T follicular helper cell (primary cell): ENCODE results near the gene KNDC1.

ENCODE experiments used
- DNase-seq: peaks from one replicate; pipeline ENCODE4 v3.0.0-alpha.2; 2020; ENCODE audit warnings: low read depth

The KNDC1 gene

DNA sequence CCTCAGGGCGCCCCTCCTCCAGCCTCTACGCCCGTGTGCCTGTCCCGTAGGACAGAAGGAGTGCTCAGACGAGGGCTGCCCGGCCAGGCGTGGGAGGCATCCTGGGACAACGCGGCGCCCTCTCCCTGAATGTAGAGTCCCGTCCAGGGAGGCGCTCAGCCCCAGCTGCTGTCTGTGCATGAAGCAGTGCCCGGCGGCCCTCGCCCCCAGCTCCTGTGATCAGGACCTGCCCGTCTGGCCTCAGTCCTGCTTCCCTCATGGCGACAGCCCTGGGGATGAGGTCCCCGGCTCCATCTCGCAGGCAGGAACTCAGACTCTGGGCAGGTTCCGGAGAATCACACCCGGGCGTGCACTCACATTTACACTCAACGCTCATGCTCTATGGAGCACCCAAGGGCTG lies 45.1 kb downstream of the KNDC1 start:
- no peak for DNase-seq

DNA sequence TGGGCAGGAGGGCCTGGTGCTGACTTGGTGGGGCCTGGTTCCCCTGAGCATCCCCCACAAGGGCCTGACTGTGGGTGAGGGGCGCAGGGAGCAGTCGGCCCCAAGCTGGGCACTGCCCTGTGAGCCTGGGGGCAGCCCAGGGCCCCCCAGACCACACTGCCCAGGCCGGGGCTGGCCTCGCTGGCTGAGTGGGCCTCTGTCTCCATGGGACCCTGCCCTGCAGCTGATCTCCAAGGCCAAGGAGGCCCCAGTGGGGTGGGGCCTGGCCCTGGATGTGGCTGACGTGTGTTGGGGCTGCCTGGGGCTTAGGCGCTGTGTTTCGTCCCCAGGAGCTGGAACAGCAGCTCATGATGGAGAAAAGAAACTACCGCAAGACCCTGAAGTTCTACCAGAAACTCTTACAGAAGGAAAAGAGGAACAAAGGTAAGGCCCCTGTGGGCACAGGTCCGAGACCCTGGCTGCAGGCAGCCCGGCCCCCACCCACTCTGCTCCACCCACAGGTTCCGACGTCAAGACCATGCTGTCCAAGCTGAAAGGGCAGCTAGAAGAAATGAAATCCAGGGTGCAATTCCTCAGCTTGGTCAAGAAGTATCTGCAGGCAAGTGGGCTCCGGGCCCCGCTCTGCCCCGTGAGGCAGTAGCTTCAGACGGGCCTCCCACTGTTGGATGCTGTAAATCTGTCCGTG lies 46.5 kb downstream of the KNDC1 start:
- DNase-seq, result no peak

DNA sequence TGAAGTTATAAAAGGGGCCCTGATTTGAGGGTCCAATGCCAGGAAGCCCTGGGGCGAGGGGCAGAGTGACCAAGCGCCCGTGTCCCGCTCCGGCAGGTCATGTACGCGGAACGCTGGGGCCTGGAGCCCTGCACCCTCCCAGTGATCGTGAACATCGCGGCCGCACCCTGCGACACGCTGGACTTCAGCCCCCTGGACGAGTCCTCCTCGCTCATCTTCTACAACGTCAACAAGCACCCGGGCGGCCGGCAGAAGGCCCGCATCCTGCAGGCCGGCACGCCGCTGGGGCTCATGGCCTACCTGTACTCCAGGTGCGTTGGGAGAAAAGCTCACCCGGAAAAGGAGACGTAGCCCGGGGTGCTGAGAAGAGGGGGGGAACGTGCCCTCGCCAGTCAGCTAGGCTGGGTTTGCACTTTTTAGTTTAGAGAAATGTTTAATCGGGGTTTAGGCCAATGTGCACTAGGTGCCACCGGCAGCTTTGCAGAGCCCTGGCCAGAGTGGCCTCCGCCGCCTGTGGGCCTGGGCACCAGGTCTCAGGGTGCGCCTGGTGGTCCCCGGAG lies 47.1 kb downstream of the KNDC1 start:
- DNase-seq, result no peak

DNA sequence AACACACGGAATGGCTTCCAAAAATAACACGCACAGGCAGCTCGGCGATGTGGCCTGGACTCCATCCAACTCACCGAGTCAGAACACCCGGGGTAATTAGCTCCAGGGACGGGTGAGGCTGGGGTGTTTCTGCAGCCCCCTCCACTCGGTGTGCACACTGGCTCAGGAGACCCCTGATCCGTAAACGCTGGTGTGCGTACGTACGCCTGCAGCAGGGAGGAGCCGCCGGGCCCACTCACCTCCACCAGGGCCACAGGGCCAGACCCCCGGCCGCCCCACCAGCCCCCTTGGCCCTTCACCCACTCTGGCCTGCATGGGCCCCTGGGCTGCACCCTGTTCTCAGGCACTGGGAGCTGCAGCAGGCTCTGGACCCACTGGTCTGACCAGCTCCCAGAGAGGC lies 47.6 kb downstream of the KNDC1 start:
- DNase-seq, result no peak

DNA sequence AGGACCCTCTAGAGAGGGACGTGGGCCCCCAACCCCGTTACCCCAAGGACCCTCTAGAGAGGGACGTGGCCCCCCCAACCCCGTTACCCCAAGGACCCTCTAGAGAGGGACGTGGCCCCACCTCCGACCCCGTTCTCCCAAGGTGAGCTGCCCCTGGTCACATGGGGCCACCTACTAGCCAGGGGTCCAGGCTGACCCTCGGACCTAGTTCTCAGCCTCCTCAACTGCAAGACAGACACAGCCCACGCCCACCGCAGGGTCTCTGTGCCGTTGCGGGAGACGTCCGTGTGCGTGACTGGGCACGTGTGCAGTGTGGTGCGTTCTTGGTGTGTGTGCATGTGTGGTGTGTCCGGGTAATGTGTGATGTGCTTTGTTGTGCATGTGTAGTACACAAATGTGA lies 48.4 kb downstream of the KNDC1 start:
- no peak for DNase-seq

DNA sequence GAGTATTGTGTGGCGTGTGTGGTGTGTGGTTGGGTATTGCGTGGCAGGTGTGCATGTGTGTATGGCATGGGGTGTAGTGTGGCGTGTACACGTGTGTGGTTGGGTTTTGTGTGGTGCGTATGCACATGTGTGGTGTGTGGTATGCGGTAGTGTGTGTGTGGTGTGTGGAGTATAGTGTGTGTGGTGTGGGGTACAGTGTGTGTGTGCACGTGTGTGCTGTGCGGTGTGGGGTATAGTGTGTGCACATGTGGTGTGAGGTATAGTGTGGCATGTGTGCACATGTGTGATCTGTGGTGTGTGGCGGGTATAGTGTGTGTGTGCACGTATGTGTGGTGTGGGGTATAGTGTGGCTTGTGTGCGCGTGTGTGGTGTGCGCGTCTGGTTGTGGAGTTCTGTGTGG lies 49.1 kb downstream of the KNDC1 start:
- no peak for DNase-seq

DNA sequence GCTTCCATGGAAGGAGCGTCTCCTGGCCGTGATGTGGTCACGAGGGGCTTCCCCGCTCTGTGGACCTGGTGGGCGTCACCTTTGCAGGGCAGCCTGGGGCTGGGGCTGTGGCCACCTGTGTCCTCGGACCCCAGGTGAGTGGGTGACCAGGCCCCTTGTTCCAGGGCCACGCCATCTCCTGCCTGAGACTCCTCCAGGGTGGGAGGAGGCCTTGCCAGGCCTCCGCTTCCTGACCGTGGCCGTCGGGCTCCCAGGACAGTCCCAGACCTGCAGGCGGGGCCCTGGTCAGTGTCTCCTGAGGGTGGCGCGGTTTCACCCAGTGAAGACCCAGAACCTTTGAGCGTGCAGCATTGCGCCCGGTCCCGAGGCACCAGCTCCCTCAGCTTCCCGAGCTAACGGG lies 49.6 kb downstream of the KNDC1 start:
- no peak for DNase-seq

DNA sequence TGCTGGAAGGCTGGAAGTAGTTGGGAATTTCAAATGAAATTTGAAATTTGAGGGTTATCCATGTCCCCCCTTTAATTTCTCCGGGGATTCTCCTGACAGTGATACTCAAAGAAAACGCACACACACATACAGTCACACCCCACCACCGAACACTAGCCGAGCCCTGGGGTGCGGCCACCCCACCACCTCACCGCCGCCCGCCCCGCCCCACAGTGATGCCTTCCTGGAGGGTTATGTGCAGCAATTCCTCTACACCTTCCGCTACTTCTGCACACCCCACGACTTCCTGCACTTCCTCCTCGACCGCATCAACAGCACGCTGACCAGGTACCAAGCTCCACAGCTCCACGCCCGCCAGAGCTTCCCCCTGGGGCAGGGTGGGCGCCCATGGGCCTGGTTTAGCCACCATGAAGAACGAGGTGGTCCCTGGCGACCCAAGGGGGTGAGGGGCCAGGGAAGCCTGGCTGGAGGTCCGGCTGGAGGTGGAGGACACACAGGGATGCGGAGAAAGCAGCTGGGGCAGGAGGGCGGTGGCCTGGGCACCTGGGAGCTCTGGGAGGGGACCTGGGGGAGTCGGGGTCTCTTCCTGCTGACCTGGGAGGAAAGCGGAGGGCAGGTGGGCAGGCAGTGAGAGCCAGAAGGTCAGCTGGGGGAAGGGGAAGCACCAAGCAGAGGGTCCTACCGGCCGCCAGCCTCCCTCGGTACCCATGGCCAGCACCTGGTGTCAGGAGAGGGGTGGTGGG lies 50.5 kb downstream of the KNDC1 start:
- DNase-seq, result no peak

DNA sequence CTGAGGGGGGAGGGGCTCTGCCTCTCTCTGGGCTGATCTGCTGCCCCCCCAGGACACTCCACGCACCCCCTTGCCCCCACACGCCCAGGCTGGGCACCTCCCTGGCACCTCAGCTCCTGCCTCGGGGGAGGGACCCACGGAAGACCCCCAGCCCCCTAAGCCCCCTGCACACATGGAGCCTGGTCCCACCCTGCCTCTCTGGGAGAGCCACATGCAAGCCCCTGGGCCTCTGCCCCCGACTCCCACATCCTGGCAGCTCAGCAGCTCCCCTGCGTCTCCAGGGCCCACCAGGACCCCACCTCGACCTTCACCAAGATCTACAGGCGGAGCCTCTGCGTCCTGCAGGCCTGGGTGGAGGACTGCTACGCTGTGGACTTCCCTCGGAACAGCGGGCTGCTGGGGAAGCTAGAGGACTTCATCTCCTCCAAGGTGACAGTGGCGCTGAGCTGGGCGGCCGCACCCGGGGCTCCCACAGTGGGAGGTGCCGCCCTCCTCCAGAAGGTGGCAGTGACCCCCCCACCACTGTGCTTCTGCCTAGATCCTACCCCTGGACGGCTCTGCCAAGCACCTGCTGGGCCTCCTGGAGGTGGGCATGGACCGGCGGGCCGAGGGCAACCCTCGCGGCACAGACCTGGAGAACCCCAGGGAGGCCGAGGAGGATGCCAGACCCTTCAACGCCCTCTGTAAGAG lies 51.3 kb downstream of the KNDC1 start:
- DNase-seq, result no peak

DNA sequence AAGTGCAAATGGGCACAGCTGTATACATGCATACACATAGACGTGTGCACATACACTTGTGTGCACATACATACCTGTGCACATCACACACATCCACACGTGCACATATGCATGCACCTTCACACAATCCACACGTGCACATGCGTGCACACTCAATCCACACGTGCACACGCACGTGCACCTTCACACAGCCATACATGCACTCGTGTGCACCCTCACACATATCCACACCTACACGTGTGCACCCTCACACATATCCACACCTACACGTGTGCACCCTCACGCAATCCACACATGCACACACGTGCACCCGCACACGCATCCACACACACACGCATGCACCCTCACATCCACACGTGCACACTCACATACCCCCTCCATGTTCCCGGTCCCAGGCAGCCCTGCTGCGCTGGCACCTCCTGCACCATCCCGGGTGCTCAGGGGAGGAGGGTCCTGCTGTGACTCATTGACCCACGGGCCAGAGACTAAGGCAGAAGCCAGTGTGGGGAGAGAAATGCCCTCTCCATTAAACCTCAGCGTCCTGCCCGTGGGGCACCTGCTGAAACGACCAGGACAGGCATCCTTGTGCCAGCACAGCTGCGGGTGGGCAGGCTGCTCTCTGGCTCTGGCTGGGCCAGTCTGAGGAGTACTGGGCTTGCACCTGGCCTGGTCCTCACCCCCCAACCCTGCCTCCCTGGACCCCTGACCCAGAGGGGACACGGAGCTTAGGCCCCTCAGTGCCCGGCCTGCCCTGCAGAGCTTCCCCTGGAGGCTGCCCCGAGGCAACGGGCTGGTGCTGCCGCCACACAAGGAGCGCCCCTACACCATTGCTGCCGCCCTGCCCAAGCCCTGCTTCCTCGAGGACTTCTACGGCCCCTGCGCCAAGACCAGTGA lies 52.2 kb downstream of the KNDC1 start:
- DNase-seq, result no peak

DNA sequence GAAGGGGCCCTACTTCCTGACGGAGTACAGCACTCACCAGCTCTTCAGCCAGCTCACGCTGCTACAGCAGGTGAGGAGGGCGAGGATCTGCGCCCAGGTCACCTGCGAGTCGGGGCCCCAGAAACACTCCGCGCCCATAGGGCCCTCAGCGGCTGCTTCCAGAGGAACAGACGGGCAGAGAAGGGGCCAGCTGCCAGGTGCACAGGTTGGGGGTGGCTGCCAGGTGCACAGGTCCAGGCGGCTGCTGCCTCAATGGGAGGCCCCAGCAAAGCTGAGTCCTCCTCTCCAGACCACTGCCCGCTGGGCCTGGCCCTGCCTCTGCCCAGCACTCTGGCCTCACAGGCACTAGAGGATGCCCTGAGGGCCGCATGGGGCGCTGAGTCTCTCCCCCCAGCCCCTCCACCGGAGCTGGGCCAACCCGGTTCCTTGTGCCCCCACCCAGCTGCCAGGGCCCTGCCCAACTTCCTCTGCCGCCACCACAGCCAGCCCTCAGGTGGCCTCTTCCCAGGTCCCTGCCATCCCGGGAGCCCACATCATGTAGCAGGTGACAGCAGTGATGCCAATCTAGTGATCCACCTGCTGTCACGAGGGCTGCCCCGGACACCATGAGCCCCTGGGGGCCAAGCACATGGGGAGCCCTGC lies 53.0 kb downstream of the KNDC1 start:
- DNase-seq, result no peak

DNA sequence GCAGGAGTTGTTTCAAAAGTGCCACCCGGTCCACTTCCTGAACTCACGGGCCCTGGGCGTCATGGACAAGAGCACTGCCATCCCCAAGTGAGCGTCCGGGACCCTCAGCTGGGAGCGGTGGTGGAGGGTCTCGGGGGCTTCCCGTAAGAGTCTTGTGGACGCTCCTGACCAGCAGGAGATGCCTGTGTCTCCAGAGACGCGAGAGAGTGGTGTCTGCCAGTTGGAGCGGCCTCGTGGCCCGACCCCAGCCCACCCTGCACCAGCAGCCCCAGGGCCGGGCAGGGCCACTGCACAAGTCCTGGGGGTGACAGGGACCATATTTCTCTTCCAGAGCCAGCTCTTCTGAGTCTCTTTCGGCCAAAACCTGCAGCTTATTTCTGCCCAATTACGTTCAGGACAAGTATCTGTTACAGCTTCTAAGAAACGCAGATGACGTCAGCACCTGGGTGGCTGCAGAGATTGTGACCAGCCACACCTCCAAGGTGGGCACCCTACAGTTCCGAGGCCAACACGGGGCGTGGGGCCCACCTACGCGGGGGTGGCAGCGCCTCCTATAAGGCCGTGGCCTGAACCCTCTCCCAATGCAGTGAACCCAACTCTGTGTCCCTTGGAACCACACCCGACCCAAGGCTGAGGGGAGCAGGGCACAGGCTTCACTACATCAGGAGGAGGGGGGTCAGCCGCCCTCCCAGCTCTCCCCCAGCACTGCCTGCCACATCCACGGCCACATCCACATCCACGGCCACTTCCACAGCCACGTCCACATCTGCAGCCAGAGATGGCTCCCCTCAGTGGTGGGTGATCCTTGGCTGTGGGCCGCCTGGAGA lies 53.8 kb downstream of the KNDC1 start:
- no peak for DNase-seq

DNA sequence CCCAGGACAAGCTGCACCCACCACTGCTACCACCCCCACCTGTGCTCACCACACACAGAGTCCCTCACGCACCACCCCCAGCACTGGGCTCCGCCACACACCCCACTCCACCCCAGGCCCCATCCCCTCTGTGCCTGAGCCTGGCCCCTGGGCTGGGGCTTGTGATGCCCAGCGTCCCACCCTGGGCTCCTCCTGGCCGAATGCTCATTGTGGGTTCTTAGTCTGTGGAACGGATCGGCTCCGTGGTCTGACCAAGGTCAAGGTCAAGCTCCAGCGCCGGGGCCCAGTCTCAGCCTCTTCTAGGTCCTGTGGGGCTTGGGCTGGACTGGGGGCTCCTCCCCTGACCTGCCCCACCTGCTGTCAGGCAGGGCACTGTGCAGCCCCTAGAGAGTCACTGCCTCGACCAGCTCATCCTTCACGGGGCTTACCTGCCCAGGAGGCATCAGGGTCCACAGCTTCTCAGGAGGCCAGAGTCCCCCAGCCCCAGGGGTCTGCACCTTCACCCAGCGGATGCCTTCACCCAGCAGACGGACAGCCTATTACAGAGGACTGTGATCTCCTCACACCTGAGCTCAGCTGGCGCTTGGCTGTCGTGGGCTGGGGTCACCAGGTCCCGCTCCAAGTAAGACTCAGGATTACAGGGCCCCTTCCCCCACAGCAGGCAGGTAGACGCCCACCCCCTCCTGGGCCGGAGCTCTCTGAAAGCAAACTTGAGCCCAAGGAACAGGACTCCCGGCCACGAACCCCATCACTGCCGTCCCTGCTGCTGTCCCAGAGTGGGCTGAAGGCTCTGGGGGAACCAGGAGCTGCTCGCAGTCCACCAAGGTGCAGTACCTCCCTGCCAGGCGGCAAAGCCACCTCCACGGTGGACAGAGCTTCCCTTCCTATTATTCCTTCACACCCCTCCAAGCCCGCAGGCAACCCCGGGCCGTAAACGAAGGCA lies 54.7 kb downstream of the KNDC1 start:
- DNase-seq, result no peak

DNA sequence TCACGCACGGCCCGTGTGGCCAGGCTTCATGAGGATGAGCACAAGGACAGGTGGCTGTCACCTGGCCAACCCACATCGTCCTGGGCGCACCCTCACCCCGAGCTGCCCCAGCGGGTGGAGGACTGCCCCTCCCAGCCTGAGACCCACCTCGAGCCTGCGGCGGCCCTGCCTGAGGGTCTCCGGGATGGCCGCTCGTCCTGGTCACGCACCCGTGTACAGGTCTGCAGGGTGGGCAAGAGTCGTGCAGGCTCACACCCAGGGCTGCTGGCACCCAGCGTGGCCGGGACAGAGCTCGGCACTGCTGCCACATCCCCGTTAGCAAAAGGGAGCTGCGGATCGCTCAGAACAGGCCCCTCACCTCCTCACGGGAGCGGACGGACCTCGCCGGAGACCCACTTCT lies 55.6 kb downstream of the KNDC1 start:
- DNase-seq, result no peak

DNA sequence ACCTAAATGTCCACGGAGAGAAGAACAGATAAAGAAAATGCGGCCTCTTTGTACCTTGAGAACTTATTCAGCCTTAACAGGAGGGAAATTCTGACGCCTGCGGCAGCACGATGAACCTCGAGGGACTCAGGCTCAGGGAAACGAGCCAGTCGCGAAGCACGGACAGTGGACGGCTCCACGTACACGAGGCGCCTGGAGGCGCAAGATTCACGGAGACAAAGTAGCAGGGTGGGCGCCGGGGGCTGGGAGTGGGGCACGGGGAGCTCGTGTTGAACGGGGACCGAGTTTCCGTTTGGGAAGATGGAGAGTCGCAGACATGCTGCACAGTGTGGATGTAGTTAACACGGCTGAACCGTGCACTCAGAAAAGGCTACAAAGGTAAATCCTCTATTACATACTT lies 56.8 kb downstream of the KNDC1 start:
- DNase-seq, result no peak

DNA sequence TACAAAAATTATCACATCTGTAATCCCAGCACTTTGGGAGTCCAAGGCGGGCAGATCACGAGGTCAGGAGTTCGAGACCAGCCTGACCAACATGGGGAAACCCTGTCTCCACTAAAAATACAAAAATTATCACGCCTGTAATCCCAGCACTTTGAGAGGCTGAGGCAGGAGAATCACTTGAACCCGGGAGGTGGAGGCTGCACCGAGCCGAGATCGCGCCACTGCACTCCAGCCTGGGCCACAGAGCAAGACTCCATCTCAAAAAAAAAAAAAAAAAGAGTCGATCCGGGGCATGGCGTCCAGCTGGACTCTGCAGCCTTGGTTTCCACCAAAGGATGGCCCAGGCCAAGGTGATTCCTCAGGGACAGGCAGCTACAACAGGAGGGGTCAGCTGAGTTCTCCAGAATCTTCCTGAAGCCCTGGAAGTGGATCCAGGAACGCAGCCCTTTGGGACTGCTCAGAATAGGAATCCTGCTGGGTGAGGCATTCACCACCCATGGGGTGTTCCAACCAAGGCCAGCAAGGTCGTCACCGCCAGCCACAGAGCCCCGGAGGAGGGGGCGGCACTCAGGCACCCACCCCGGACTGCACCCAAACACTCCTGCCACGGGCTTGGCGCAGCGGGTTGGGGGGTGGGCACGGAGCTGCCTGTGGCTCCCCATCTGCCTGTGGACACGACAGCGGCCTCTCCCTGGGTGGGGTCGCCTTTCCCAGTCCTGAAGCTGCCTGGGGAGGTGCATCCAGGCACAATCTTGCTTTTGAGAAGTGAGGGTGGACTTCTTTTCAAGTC lies 58.0 kb downstream of the KNDC1 start:
- DNase-seq, result no peak

DNA sequence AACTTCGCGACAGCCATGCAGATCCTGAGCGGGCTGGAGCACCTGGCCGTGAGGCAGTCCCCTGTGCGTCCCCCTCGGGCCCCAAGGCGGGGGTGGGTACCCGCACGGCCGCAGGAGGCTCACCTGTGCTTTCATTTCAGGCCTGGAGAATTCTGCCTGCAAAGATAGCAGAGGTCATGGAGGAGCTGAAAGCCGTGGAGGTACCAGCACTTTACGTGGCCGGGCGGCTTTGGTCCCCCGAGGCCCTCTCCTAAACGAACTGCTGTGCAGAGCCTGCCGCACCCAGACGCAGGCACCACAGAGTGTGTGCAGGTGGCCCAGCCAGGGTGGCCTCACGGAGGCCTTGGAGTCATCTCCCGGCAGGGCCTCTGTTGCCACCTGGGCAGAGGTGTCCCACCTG lies 58.9 kb downstream of the KNDC1 start:
- DNase-seq, result no peak

DNA sequence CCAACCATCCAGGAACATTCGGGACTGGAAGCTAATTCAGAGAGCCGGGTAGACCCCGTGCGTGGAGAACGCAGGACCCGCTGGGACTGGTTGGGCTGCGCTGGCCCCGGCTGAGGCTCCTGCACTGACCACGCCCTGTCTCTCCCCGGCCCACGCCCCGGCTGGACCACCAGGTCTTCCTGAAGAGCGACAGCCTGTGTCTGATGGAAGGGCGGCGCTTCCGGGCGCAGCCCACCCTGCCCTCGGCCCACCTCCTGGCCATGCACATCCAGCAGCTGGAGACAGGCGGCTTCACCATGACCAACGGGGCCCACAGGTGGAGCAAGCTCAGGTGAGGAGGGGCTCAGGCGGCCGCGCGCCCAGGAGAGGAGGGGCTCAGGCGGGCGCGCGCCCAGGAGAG lies 59.8 kb downstream of the KNDC1 start:
- no peak for DNase-seq

DNA sequence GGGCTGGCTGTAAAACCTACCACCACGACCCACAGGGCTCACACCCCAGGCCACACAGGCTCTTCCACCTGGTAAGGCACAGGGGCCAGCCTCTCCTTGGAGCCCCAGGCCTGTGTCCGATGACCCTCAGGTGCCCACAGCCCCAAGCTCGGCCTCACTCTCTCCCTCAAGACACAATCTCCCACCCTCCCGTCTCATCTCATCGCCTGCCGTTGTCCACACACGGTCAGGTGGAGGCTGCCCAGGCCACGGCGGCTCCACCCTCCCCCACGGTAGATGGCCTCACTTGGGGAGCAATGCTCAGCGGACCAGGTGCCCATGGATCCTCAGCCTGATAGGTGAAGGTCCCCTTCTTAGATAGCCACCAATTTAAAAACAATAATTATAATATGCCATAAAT lies 61.3 kb downstream of the KNDC1 start:
- DNase-seq, result no peak
